Large intestine (tissue), 3 donors: ENCODE measurements around the gene GFPT1. TPM values are rescaled to one million over a fixed set of nuclear protein-coding genes. Genes with fewer than 3 reads are reported as not detected.

Source experiments
- DNase-seq, 2 donors: peaks; one replicate each; pipeline versions ENCODE4 v3.0.0 to v3.0.0-alpha.2; 2013
- H3K27ac ChIP-seq: one replicate; pipeline ENCODE4 v1.5.1; 2013; ENCODE audit warnings: low read length
- H3K27me3 ChIP-seq: 2 replicates; pipeline ENCODE4 v1.6.1; 2013; ENCODE audit warnings: low read length; ENCODE audit not compliant: control insufficient read depth, insufficient read depth
- H3K36me3 ChIP-seq: 2 replicates; pipeline ENCODE4 v1.6.1; 2013; ENCODE audit warnings: low read length; ENCODE audit not compliant: control insufficient read depth, insufficient read depth
- H3K4me1 ChIP-seq: one replicate; pipeline ENCODE4 v1.6.1; 2013; ENCODE audit warnings: low read length; ENCODE audit not compliant: control insufficient read depth, insufficient read depth
- H3K4me3 ChIP-seq: one replicate; pipeline ENCODE4 v1.5.1; 2013; ENCODE audit warnings: low read length
- H3K9me3 ChIP-seq: one replicate; pipeline ENCODE4 v1.6.1; 2013; ENCODE audit warnings: mild to moderate bottlenecking, low read depth, low read length, moderate library complexity; ENCODE audit not compliant: control insufficient read depth
- WGBS: methylation state at CpG from one replicate; pipeline ENCODE4 v1.1.5; 2013; ENCODE audit warnings: low lambda C conversion rate; ENCODE audit not compliant: insufficient coverage; 5-methylcytosine and 5-hydroxymethylcytosine counted together
- polyA plus RNA-seq: library from polyadenylated mRNA; unstranded; fragments of 120-200 nt; gene quantifications from one replicate; pipeline ENCODE4 v1.2.1, GENCODE V29; 2013

GFPT1 gene
- polyA plus RNA-seq, 1 donor: 46.4 TPM

GRCh38 chr2:69296421-69296820 is 90.6 kb downstream of the GFPT1 start:
- no CpG with 5 or more reads among the region's 3 CpGs for WGBS
- Histone ChIP-seq H3K4me3 (no peak overlapping the region), H3K4me1 (no peaks in the 10 kb centered on the region), H3K9me3 (no peaks in the 10 kb centered on the region), H3K27me3 (no peaks in the 10 kb centered on the region), H3K36me3 (no peaks in the 10 kb centered on the region), H3K27ac (no peak overlapping the region)
- DNase-seq: no peak

- H3K4me3 ChIP-seq: no peak overlapping the region
- no peaks in the 10 kb centered on the region for H3K9me3 ChIP-seq
- H3K4me1 ChIP-seq: no peaks in the 10 kb centered on the region
- no peaks in the 10 kb centered on the region for H3K36me3 ChIP-seq
- H3K27me3 ChIP-seq: no peaks in the 10 kb centered on the region
- no peak overlapping the region for H3K27ac ChIP-seq
- WGBS: no CpG with 5 or more reads among the region's 3 CpGs
- DNase-seq: no peak
Observed at GRCh38 chr2:69292256-69292655, 94.8 kb downstream of the GFPT1 start.

GRCh38 chr2:69291721-69292120 is 95.3 kb downstream of the GFPT1 start:
- Histone ChIP-seq H3K36me3 (no peaks in the 10 kb centered on the region), H3K27ac (no peak overlapping the region), H3K4me1 (no peaks in the 10 kb centered on the region), H3K4me3 (no peak overlapping the region), H3K9me3 (no peaks in the 10 kb centered on the region), H3K27me3 (no peaks in the 10 kb centered on the region)
- 60% methylated on average over 1 of the region's 3 CpGs for WGBS
- DNase-seq: no peak

GRCh38 chr2:69291004-69291650 is 95.9 kb downstream of the GFPT1 start:
- Histone ChIP-seq H3K4me1 (no peaks in the 10 kb centered on the region), H3K9me3 (no peaks in the 10 kb centered on the region), H3K27ac (no peak overlapping the region), H3K4me3 (no peak overlapping the region), H3K36me3 (no peaks in the 10 kb centered on the region), H3K27me3 (no peaks in the 10 kb centered on the region)
- no peak for DNase-seq

- H3K9me3 ChIP-seq: no peaks in the 10 kb centered on the region
- DNase-seq: no peak
- no peaks in the 10 kb centered on the region for H3K4me1 ChIP-seq
- no peaks in the 10 kb centered on the region for H3K27me3 ChIP-seq
- 88% methylated on average over 1 of the region's 1 CpG for WGBS
- no peaks in the 10 kb centered on the region for H3K36me3 ChIP-seq
- H3K27ac ChIP-seq: no peak overlapping the region
- H3K4me3 ChIP-seq: no peak overlapping the region
Observed at GRCh38 chr2:69288429-69288828, 98.6 kb downstream of the GFPT1 start.

- DNase-seq: no peak
- Histone ChIP-seq H3K4me3 (no peak overlapping the region), H3K4me1 (no peaks in the 10 kb centered on the region), H3K36me3 (no peaks in the 10 kb centered on the region), H3K27ac (no peak overlapping the region), H3K27me3 (no peaks in the 10 kb centered on the region), H3K9me3 (no peaks in the 10 kb centered on the region)
- 78% methylated on average over 3 of the region's 5 CpGs for WGBS
Observed at GRCh38 chr2:69287544-69287943, 99.5 kb downstream of the GFPT1 start.

GRCh38 chr2:69285379-69285894 is 101.6 kb downstream of the GFPT1 start:
- Histone ChIP-seq H3K27ac (no peak overlapping the region), H3K27me3 (no peaks in the 10 kb centered on the region), H3K36me3 (no peaks in the 10 kb centered on the region), H3K4me3 (no peak overlapping the region), H3K4me1 (no peaks in the 10 kb centered on the region), H3K9me3 (no peaks in the 10 kb centered on the region)
- no peak for DNase-seq
- 68% methylated on average over 2 of the region's 3 CpGs for WGBS

GRCh38 chr2:69280796-69281412 is 106.1 kb downstream of the GFPT1 start:
- H3K27me3 ChIP-seq: no peaks in the 10 kb centered on the region
- no peaks in the 10 kb centered on the region for H3K4me1 ChIP-seq
- no peaks in the 10 kb centered on the region for H3K9me3 ChIP-seq
- DNase-seq: no peak
- H3K27ac ChIP-seq: no peak overlapping the region
- no peaks in the 10 kb centered on the region for H3K36me3 ChIP-seq
- H3K4me3 ChIP-seq: no peak overlapping the region
- WGBS: 100% methylated on average over 1 of the region's 4 CpGs

- Histone ChIP-seq H3K36me3 (no peaks in the 10 kb centered on the region), H3K4me3 (no peak overlapping the region), H3K27me3 (no peaks in the 10 kb centered on the region), H3K9me3 (no peaks in the 10 kb centered on the region), H3K27ac (no peak overlapping the region), H3K4me1 (no peaks in the 10 kb centered on the region)
- DNase-seq: no peak
- WGBS: 96% methylated on average over 4 of the region's 9 CpGs
Observed at GRCh38 chr2:69279931-69280681, 106.9 kb downstream of the GFPT1 start.

- Histone ChIP-seq H3K9me3 (no peaks in the 10 kb centered on the region), H3K4me3 (no peak overlapping the region), H3K27me3 (no peaks in the 10 kb centered on the region), H3K27ac (no peak overlapping the region), H3K4me1 (no peaks in the 10 kb centered on the region), H3K36me3 (no peaks in the 10 kb centered on the region)
- WGBS: no CpG with 5 or more reads among the region's 2 CpGs
- DNase-seq: no peak
Observed at GRCh38 chr2:69279211-69279610, 107.8 kb downstream of the GFPT1 start.
